ENCODE data around the gene CD2. TPM values are rescaled to one million over a fixed set of nuclear protein-coding genes. Genes with fewer than 3 reads are reported as not detected.
"Not testable (repeated sequence)": the region's sequence is repeated elsewhere in the genome, so short reads cannot be mapped to it uniquely, and the experiment has no call there.

CD2 gene
- total RNA-seq, 1 experiment from 2014 or later = 0.10 TPM

GRCh38 chr1:116755066-116755465 is 836 bp downstream of the CD2 start:
- no peaks in the 10 kb centered on the region for H3K9me3 ChIP-seq (ENCODE audit: control insufficient read depth, insufficient read depth, low read depth, low read length)
- no peak overlapping the region for H3K27ac ChIP-seq (ENCODE audit: low read length)
- TF ChIP-seq, protein P1, sequence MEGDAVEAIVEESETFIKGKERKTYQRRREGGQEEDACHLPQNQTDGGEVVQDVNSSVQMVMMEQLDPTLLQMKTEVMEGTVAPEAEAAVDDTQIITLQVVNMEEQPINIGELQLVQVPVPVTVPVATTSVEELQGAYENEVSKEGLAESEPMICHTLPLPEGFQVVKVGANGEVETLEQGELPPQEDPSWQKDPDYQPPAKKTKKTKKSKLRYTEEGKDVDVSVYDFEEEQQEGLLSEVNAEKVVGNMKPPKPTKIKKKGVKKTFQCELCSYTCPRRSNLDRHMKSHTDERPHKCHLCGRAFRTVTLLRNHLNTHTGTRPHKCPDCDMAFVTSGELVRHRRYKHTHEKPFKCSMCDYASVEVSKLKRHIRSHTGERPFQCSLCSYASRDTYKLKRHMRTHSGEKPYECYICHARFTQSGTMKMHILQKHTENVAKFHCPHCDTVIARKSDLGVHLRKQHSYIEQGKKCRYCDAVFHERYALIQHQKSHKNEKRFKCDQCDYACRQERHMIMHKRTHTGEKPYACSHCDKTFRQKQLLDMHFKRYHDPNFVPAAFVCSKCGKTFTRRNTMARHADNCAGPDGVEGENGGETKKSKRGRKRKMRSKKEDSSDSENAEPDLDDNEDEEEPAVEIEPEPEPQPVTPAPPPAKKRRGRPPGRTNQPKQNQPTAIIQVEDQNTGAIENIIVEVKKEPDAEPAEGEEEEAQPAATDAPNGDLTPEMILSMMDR (IDR thresholded peaks at IDR 0.05) = no peak
- TF ChIP-seq SIN3A (IDR thresholded peaks at IDR 0.05; ENCODE audit: borderline replicate concordance, insufficient read depth, low read depth, low read length) (no peak), TCF7L2 (IDR thresholded peaks at IDR 0.05; ENCODE audit: low read depth, low read length) (no peak), POLR2AphosphoS5 (IDR thresholded peaks at IDR 0.05; ENCODE audit: low read depth, low read length) (no peak)
- TF ChIP-seq, protein P2, sequence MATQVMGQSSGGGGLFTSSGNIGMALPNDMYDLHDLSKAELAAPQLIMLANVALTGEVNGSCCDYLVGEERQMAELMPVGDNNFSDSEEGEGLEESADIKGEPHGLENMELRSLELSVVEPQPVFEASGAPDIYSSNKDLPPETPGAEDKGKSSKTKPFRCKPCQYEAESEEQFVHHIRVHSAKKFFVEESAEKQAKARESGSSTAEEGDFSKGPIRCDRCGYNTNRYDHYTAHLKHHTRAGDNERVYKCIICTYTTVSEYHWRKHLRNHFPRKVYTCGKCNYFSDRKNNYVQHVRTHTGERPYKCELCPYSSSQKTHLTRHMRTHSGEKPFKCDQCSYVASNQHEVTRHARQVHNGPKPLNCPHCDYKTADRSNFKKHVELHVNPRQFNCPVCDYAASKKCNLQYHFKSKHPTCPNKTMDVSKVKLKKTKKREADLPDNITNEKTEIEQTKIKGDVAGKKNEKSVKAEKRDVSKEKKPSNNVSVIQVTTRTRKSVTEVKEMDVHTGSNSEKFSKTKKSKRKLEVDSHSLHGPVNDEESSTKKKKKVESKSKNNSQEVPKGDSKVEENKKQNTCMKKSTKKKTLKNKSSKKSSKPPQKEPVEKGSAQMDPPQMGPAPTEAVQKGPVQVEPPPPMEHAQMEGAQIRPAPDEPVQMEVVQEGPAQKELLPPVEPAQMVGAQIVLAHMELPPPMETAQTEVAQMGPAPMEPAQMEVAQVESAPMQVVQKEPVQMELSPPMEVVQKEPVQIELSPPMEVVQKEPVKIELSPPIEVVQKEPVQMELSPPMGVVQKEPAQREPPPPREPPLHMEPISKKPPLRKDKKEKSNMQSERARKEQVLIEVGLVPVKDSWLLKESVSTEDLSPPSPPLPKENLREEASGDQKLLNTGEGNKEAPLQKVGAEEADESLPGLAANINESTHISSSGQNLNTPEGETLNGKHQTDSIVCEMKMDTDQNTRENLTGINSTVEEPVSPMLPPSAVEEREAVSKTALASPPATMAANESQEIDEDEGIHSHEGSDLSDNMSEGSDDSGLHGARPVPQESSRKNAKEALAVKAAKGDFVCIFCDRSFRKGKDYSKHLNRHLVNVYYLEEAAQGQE (IDR thresholded peaks at IDR 0.05; ENCODE audit: insufficient read depth in 1 of 2, low read depth in 2 of 2, low read length in 1 of 2) = no peak
- DNase-seq (ENCODE audit: low read depth, low spot score) (no peak), ATAC-seq (no peak)
- ChIA-PET POLR2A (no interaction called here), CTCF (no interaction called here)
- H3K36me3 ChIP-seq (ENCODE audit: control insufficient read depth, insufficient read depth, low read length) = no peaks in the 10 kb centered on the region
- intact Hi-C loops (cut with micrococcal nuclease; ENCODE audit: unreplicated experiment) = no loop called here
- in situ Hi-C loops (cut with HindIII; ENCODE audit: low pct_unique_long_range_greater_than_20kb, low sequenced_read_pairs) = no loop called here
- H3K4me3 ChIP-seq (ENCODE audit: low read depth in 2 of 2, low read length in 2 of 2) = no peak overlapping the region
- no peaks in the 10 kb centered on the region for H3K4me1 ChIP-seq (ENCODE audit: control insufficient read depth, insufficient read depth, low read length)
- no TSS peak for BruUV-seq (replicated peaks)
- no peaks in the 10 kb centered on the region for H3K27me3 ChIP-seq (ENCODE audit: control insufficient read depth, insufficient read depth, low read length)

DNA sequence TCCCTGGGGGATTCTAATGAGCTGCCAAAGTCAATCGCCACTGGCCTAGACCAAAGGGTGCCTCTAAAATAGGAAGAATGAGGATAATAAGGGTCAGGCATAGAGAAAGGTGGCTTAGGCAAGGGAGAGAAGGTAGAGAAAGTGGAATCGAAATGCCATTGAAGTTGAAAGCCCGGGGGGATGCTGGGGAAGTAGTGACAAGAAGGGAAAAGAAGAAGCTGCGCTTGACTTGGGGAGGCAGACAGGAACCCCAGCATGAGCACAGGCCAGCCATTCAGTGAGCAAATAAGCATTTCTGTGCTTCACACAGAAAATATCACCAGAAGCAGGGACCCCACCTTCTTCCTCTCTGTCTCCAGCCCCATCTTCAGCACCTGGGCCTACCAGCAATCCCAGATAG is 1.5 kb downstream of the CD2 start:
- no peaks in the 10 kb centered on the region for H3K36me3 ChIP-seq (ENCODE audit: control insufficient read depth, insufficient read depth, low read length)
- H3K4me1 ChIP-seq (ENCODE audit: control insufficient read depth, insufficient read depth, low read length) = no peaks in the 10 kb centered on the region
- ChIA-PET POLR2A (no interaction called here), CTCF (no interaction called here)
- DNase-seq (ENCODE audit: low read depth, low spot score) = no peak
- TF ChIP-seq SIN3A (IDR thresholded peaks at IDR 0.05; ENCODE audit: borderline replicate concordance, insufficient read depth, low read depth, low read length) (no peak), POLR2AphosphoS5 (IDR thresholded peaks at IDR 0.05; ENCODE audit: low read depth, low read length) (no peak), TCF7L2 (IDR thresholded peaks at IDR 0.05; ENCODE audit: low read depth, low read length) (no peak)
- TF ChIP-seq, protein P2 (IDR thresholded peaks at IDR 0.05; ENCODE audit: insufficient read depth in 1 of 2, low read depth in 2 of 2, low read length in 1 of 2) = no peak
- TF ChIP-seq, protein P1 (IDR thresholded peaks at IDR 0.05) = no peak
- H3K27ac ChIP-seq (ENCODE audit: low read length) = no peak overlapping the region
- no peaks in the 10 kb centered on the region for H3K27me3 ChIP-seq (ENCODE audit: control insufficient read depth, insufficient read depth, low read length)
- ATAC-seq = no peak
- no TSS peak for BruUV-seq (replicated peaks)
- H3K4me3 ChIP-seq (ENCODE audit: low read depth in 2 of 2, low read length in 2 of 2) = no peak overlapping the region
- in situ Hi-C loops (cut with HindIII; ENCODE audit: low pct_unique_long_range_greater_than_20kb, low sequenced_read_pairs) (no loop called here), intact Hi-C loops (cut with micrococcal nuclease; ENCODE audit: unreplicated experiment) (no loop called here)
- H3K9me3 ChIP-seq (ENCODE audit: control insufficient read depth, insufficient read depth, low read depth, low read length) = no peaks in the 10 kb centered on the region

GRCh38 chr1:116756092-116756491 is 1.9 kb downstream of the CD2 start:
- POLR2A ChIA-PET; ATAC-seq; in situ Hi-C loops (cut with HindIII; ENCODE audit: low pct_unique_long_range_greater_than_20kb, low sequenced_read_pairs); intact Hi-C loops (cut with micrococcal nuclease; ENCODE audit: unreplicated experiment); DNase-seq (ENCODE audit: low read depth, low spot score); BruUV-seq (replicated peaks); H3K27ac ChIP-seq (ENCODE audit: low read length); H3K27me3 ChIP-seq (ENCODE audit: control insufficient read depth, insufficient read depth, low read length); H3K4me3 ChIP-seq (ENCODE audit: low read depth in 2 of 2, low read length in 2 of 2); H3K9me3 ChIP-seq (ENCODE audit: control insufficient read depth, insufficient read depth, low read depth, low read length); CTCF ChIA-PET; H3K36me3 ChIP-seq (ENCODE audit: control insufficient read depth, insufficient read depth, low read length); H3K4me1 ChIP-seq (ENCODE audit: control insufficient read depth, insufficient read depth, low read length): not testable (repeated sequence)

DNA sequence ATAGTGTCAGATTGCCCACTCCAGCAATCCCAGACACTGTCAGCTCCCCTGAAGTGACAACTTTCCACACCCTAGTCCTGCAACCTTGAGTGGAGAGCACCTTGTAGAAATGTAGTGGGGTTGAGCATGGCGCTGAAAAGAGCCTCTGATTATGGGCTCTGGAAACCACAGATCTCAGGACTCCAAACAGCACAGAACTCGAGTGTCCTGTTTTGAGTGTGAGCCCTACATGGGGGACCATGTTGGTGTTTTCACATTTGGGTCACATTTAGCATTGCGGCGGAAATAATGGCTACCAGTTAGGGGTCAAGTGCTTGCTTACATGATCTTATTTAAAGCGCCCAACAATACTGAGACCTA is 4.2 kb downstream of the CD2 start:
- H3K36me3 ChIP-seq (ENCODE audit: control insufficient read depth, insufficient read depth, low read length); H3K4me3 ChIP-seq (ENCODE audit: low read depth in 2 of 2, low read length in 2 of 2); intact Hi-C loops (cut with micrococcal nuclease; ENCODE audit: unreplicated experiment); H3K4me1 ChIP-seq (ENCODE audit: control insufficient read depth, insufficient read depth, low read length); CTCF ChIA-PET; BruUV-seq (replicated peaks); H3K27ac ChIP-seq (ENCODE audit: low read length); in situ Hi-C loops (cut with HindIII; ENCODE audit: low pct_unique_long_range_greater_than_20kb, low sequenced_read_pairs); H3K27me3 ChIP-seq (ENCODE audit: control insufficient read depth, insufficient read depth, low read length); POLR2A ChIA-PET; ATAC-seq; H3K9me3 ChIP-seq (ENCODE audit: control insufficient read depth, insufficient read depth, low read depth, low read length); DNase-seq (ENCODE audit: low read depth, low spot score): not testable (repeated sequence)

All from Panc1 (cell line).